H54 (cell line): Measurements from ENCODE around the gene RMI1.
A peak's percentile ranks its signal among the peaks of the same experiment; 100 is the strongest.

Source experiments
- DNase-seq: peaks from one replicate; pipeline ENCODE4 v3.0.0; 2011; ENCODE audit warnings: low spot score, mixed read lengths; ENCODE audit not compliant: insufficient read length
- FAIRE-seq: peaks from 3 replicates; lab custom pipeline; 2011; peaks lifted over from hg19 to GRCh38; lab: Jason Lieb, UNC
- POLR2A ChIP-seq: IDR thresholded peaks from 2 replicates; pipeline ENCODE4 v1.6.1; 2011; ENCODE audit warnings: low read depth, mild to moderate bottlenecking, low read length

Gene RMI1

GRCh38 chr9:83978992-83979811 lies 1.4 kb upstream of the RMI1 start:
- FAIRE-seq (peak; percentile 74), DNase-seq (peak; percentile 49)
- no peak; the same call in 1 of the 2 replicates for TF ChIP-seq POLR2A

GRCh38 chr9:83979812-83980394 lies 702 bp upstream of the RMI1 start, which contains the start of gene HNRNPK:
HNRNPK (minus strand) TSS chr9:83980215; CDS start chr9:83978252, 1,963 bp downstream.
- DNase-seq (peak; percentile 97), FAIRE-seq (no peak)
- peak; percentile 60 for TF ChIP-seq POLR2A

GRCh38 chr9:83981126-83981871 lies 694 bp downstream of the RMI1 start:
- no peak for DNase-seq
- TF ChIP-seq POLR2A: no peak; the same call in 1 of the 2 replicates
- FAIRE-seq: peak; percentile 93

GRCh38 chr9:83986195-83986594 lies 5.6 kb downstream of the RMI1 start:
- peak; percentile 48 for FAIRE-seq
- TF ChIP-seq POLR2A: no peak
- no peak for DNase-seq

GRCh38 chr9:83986765-83987401 lies 6.3 kb downstream of the RMI1 start:
- peak; percentile 62 for FAIRE-seq
- no peak for TF ChIP-seq POLR2A
- DNase-seq: no peak

- no peak for TF ChIP-seq POLR2A
- DNase-seq (no peak), FAIRE-seq (no peak)
Measured at GRCh38 chr9:83987402-83987791, 6.8 kb downstream of the RMI1 start.

GRCh38 chr9:83988411-83988810 lies 7.8 kb downstream of the RMI1 start:
- DNase-seq (no peak), FAIRE-seq (no peak)
- TF ChIP-seq POLR2A: no peak

GRCh38 chr9:83991355-83991754 lies 10.8 kb downstream of the RMI1 start:
- no peak for TF ChIP-seq POLR2A
- DNase-seq (no peak), FAIRE-seq (no peak)

- FAIRE-seq: peak; percentile 89
- DNase-seq: no peak
- no peak for TF ChIP-seq POLR2A
Measured at GRCh38 chr9:83992407-83992806, 11.8 kb downstream of the RMI1 start.

GRCh38 chr9:83992901-83993300 lies 12.3 kb downstream of the RMI1 start:
- FAIRE-seq: no peak
- no peak for TF ChIP-seq POLR2A
- no peak for DNase-seq

- DNase-seq: no peak
- no peak for TF ChIP-seq POLR2A
Measured at GRCh38 chr9:83996126-83996525, 15.5 kb downstream of the RMI1 start.

GRCh38 chr9:83999141-83999918 lies 18.7 kb downstream of the RMI1 start:
- FAIRE-seq: peak; percentile 58

More at GRCh38 chr9:83996126-83996525, 15.5 kb downstream of the RMI1 start:
- peak; percentile 86 for FAIRE-seq

GRCh38 chr9:84000186-84000585 lies 19.6 kb downstream of the RMI1 start:
- no peak for TF ChIP-seq POLR2A
- no peak for DNase-seq
- FAIRE-seq: no peak

More at GRCh38 chr9:83999141-83999918, 18.7 kb downstream of the RMI1 start:
- no peak for TF ChIP-seq POLR2A
- no peak for DNase-seq

GRCh38 chr9:84001621-84002020 lies 21.0 kb downstream of the RMI1 start:
- FAIRE-seq (peak; percentile 87), DNase-seq (no peak)
- TF ChIP-seq POLR2A: no peak
